HUES6 (cell line): ENCODE results near the gene CREBL2.
"Not testable (repeated sequence)": the region's sequence is repeated elsewhere in the genome, so short reads cannot be mapped to it uniquely, and the experiment has no call there.

Experiments
- H3K27ac ChIP-seq: 2 replicates; pipeline ENCODE4 v1.7.0; 2013; ENCODE audit warnings: low read depth, mild to moderate bottlenecking, low read length, inconsistent platforms
- H3K27me3 ChIP-seq: 2 replicates; pipeline ENCODE4 v1.6.1; 2013; ENCODE audit warnings: low read length; ENCODE audit not compliant: control insufficient read depth, insufficient read depth
- H3K36me3 ChIP-seq: 2 replicates; pipeline ENCODE4 v1.6.1; 2013; ENCODE audit warnings: low read length; ENCODE audit not compliant: control insufficient read depth, insufficient read depth
- H3K4me1 ChIP-seq: 2 replicates; pipeline ENCODE4 v1.6.1; 2013; ENCODE audit warnings: low read length; ENCODE audit not compliant: control insufficient read depth, insufficient read depth
- H3K4me3 ChIP-seq: 2 replicates; pipeline ENCODE4 v1.5.1; 2013; ENCODE audit warnings: low read depth, low read length
- H3K9ac ChIP-seq: one replicate; pipeline ENCODE4 v1.6.1; 2013; ENCODE audit warnings: mild to moderate bottlenecking, low read length
- H3K9me3 ChIP-seq: 2 replicates; pipeline ENCODE4 v1.6.1; 2013; ENCODE audit warnings: low read depth, low read length; ENCODE audit not compliant: control insufficient read depth, insufficient read depth

The CREBL2 gene

GRCh38 chr12:12639995-12640394, 28.3 kb downstream of the CREBL2 start:
- not testable (repeated sequence) for H3K9ac ChIP-seq, H3K9me3 ChIP-seq, H3K4me1 ChIP-seq, H3K4me3 ChIP-seq, H3K27me3 ChIP-seq, H3K27ac ChIP-seq
- H3K36me3 ChIP-seq, result peaks cover 34% of the 10 kb centered on the region

GRCh38 chr12:12641650-12642049, 30.0 kb downstream of the CREBL2 start:
- Histone ChIP-seq H3K27ac (no peak overlapping the region), H3K36me3 (peaks cover 31% of the 10 kb centered on the region)

GRCh38 chr12:12642916-12643315, 31.2 kb downstream of the CREBL2 start:
- Histone ChIP-seq H3K4me1 (peaks cover 9% of the 10 kb centered on the region; the same call in 1 of the 2 replicates), H3K27ac (no peak overlapping the region), H3K9me3 (peaks cover 19% of the 10 kb centered on the region), H3K27me3 (no peaks in the 10 kb centered on the region), H3K36me3 (peaks cover 24% of the 10 kb centered on the region), H3K9ac (no peak overlapping the region), H3K4me3 (no peak overlapping the region)

More at GRCh38 chr12:12641650-12642049, 30.0 kb downstream of the CREBL2 start:
- H3K9ac ChIP-seq, result no peak overlapping the region
- no peak overlapping the region for H3K4me3 ChIP-seq
- H3K27me3 ChIP-seq, result no peaks in the 10 kb centered on the region
- peaks cover 8% of the 10 kb centered on the region; the same call in 1 of the 2 replicates for H3K9me3 ChIP-seq
- H3K4me1 ChIP-seq, result peaks cover 9% of the 10 kb centered on the region; the same call in 1 of the 2 replicates

- Histone ChIP-seq H3K27ac (no peak overlapping the region), H3K9ac (no peak overlapping the region)
Measured at GRCh38 chr12:12645485-12645884, 33.8 kb downstream of the CREBL2 start.

GRCh38 chr12:12645968-12646367, 34.3 kb downstream of the CREBL2 start:
- not testable (repeated sequence) for H3K4me1 ChIP-seq, H3K4me3 ChIP-seq, H3K27ac ChIP-seq, H3K27me3 ChIP-seq, H3K9ac ChIP-seq
- H3K9me3 ChIP-seq, result peaks cover 37% of the 10 kb centered on the region
- H3K36me3 ChIP-seq, result peaks cover 13% of the 10 kb centered on the region

More at GRCh38 chr12:12645485-12645884, 33.8 kb downstream of the CREBL2 start:
- Histone ChIP-seq H3K4me1 (peaks cover 9% of the 10 kb centered on the region; the same call in 1 of the 2 replicates), H3K27me3 (no peaks in the 10 kb centered on the region), H3K36me3 (peaks cover 13% of the 10 kb centered on the region), H3K4me3 (no peak overlapping the region), H3K9me3 (peaks cover 34% of the 10 kb centered on the region)

- Histone ChIP-seq H3K9me3 (peaks cover 38% of the 10 kb centered on the region), H3K4me3 (no peak overlapping the region), H3K27ac (no peak overlapping the region), H3K4me1 (peaks cover 9% of the 10 kb centered on the region; the same call in 1 of the 2 replicates), H3K27me3 (no peaks in the 10 kb centered on the region), H3K9ac (no peak overlapping the region), H3K36me3 (peaks cover 13% of the 10 kb centered on the region)
Measured at GRCh38 chr12:12646483-12647072, 34.9 kb downstream of the CREBL2 start.

GRCh38 chr12:12648284-12648683, 36.6 kb downstream of the CREBL2 start:
- H3K4me1 ChIP-seq, result peaks cover 9% of the 10 kb centered on the region; the same call in 1 of the 2 replicates
- no peak overlapping the region for H3K27ac ChIP-seq
- peaks cover 42% of the 10 kb centered on the region for H3K9me3 ChIP-seq
- H3K36me3 ChIP-seq, result no peaks in the 10 kb centered on the region
- H3K4me3 ChIP-seq, result peak overlapping the region; percentile 4; the same call in 1 of the 2 replicates
- H3K9ac ChIP-seq, result no peak overlapping the region
- H3K27me3 ChIP-seq, result no peaks in the 10 kb centered on the region

- Histone ChIP-seq H3K36me3 (no peaks in the 10 kb centered on the region), H3K27ac (no peak overlapping the region), H3K9ac (no peak overlapping the region), H3K4me3 (no peak overlapping the region), H3K27me3 (no peaks in the 10 kb centered on the region), H3K4me1 (peaks cover 6% of the 10 kb centered on the region; the same call in 1 of the 2 replicates), H3K9me3 (peaks cover 50% of the 10 kb centered on the region)
Measured at GRCh38 chr12:12648951-12649650, 37.4 kb downstream of the CREBL2 start.

GRCh38 chr12:12651752-12652151, 40.1 kb downstream of the CREBL2 start:
- H3K4me1 ChIP-seq, result no peaks in the 10 kb centered on the region

GRCh38 chr12:12652704-12653103, 41.0 kb downstream of the CREBL2 start:
- not testable (repeated sequence) for H3K9ac ChIP-seq, H3K27me3 ChIP-seq, H3K4me1 ChIP-seq, H3K4me3 ChIP-seq, H3K27ac ChIP-seq, H3K36me3 ChIP-seq
- H3K9me3 ChIP-seq, result peaks cover 42% of the 10 kb centered on the region

More at GRCh38 chr12:12651752-12652151, 40.1 kb downstream of the CREBL2 start:
- H3K27ac ChIP-seq, result no peak overlapping the region
- H3K36me3 ChIP-seq, result no peaks in the 10 kb centered on the region
- H3K9me3 ChIP-seq, result peaks cover 50% of the 10 kb centered on the region
- no peak overlapping the region for H3K4me3 ChIP-seq
- H3K27me3 ChIP-seq, result no peaks in the 10 kb centered on the region
- H3K9ac ChIP-seq, result no peak overlapping the region

GRCh38 chr12:12653922-12654321, 42.2 kb downstream of the CREBL2 start:
- Histone ChIP-seq H3K27ac (no peak overlapping the region), H3K9ac (no peak overlapping the region), H3K4me3 (no peak overlapping the region), H3K9me3 (peaks cover 30% of the 10 kb centered on the region), H3K4me1 (no peaks in the 10 kb centered on the region; the same call in 1 of the 2 replicates), H3K36me3 (no peaks in the 10 kb centered on the region), H3K27me3 (no peaks in the 10 kb centered on the region)
